Activated T-helper 2 cell treated with anti-CD3 and anti-CD28 coated beads, Interferon-gamma antibody, Interleukin-2, Interleukin-4, amounts not matched to agents 10 μg/mL and 5 μg/mL and 100 μg/mL, durations not matched to agents 14 hours and 24 hours and 36 hours (primary cell): ENCODE measurements around the gene CAMK2B. TPM values are rescaled to one million over a fixed set of nuclear protein-coding genes. Genes with fewer than 3 reads are reported as not detected.

Experiments used
- total RNA-seq: library from RNA; stranded (reverse); gene quantifications from 2 replicates; pipeline ENCODE4 v1.2.3, GENCODE V29; 2022

CAMK2B gene
- total RNA-seq, 1 donor from 2014 or later, result 1.9 TPM

Other genes with a start within 250 kb of the CAMK2B start
- gene POLM, start 243.1 kb downstream of the CAMK2B start, total RNA-seq, result 36.8 and 42.7 TPM in 2 replicates
- 36.4 and 38.7 TPM in 2 replicates for gene AEBP1, start 221.2 kb downstream of the CAMK2B start, total RNA-seq
- gene POLD2, start 202.0 kb downstream of the CAMK2B start, total RNA-seq, result 205 and 215 TPM in 2 replicates
- gene MYL7, start 184.3 kb downstream of the CAMK2B start, total RNA-seq, result not detected in 2 replicates
- gene GCK, start 136.2 kb downstream of the CAMK2B start, total RNA-seq, result 1.8 and 2.3 TPM in 2 replicates
- gene YKT6, start 124.6 kb downstream of the CAMK2B start, total RNA-seq, result 73.1 and 76.4 TPM in 2 replicates
- 86.8 and 90.2 TPM in 2 replicates for gene NUDCD3, start 165.1 kb upstream of the CAMK2B start, total RNA-seq
- not detected in 2 replicates for gene NPC1L1, start 215.7 kb upstream of the CAMK2B start, total RNA-seq
- 131 and 135 TPM in 2 replicates for gene DDX56, start 248.3 kb upstream of the CAMK2B start, total RNA-seq